ENCODE data around the gene ADGRG1. TPM values are rescaled to one million over a fixed set of nuclear protein-coding genes. Genes with fewer than 3 reads are reported as not detected.

Gene ADGRG1
- total RNA-seq, 1 experiment from 2014 or later, result 2.0 TPM

- Mint-ChIP-seq H3K9me3 (no peaks in the 10 kb centered on the region), H3K27me3 (ENCODE audit: low read depth) (no peaks in the 10 kb centered on the region), H3K4me1 (peaks cover 14% of the 10 kb centered on the region), H3K4me3 (no peak overlapping the region; the same call in 1 of the 2 replicates), H3K36me3 (no peaks in the 10 kb centered on the region), H3K27ac (no peak overlapping the region)
- no peak for TF ChIP-seq NR1H2 (CRISPR knock-in tag; IDR thresholded peaks at IDR 0.05)
- TF ChIP-seq IRF2 (CRISPR knock-in tag; IDR thresholded peaks at IDR 0.05; ENCODE audit: borderline replicate concordance, low read depth), result no peak
- no peak for TF ChIP-seq E2F4 (CRISPR knock-in tag; IDR thresholded peaks at IDR 0.05; ENCODE audit: borderline replicate concordance, low read depth)
- TF ChIP-seq ESRRA (CRISPR knock-in tag; IDR thresholded peaks at IDR 0.05; ENCODE audit: borderline replicate concordance), result no peak
- TF ChIP-seq TCF7 (CRISPR knock-in tag; IDR thresholded peaks at IDR 0.05; ENCODE audit: low read depth), result no peak
- TF ChIP-seq, protein P1, sequence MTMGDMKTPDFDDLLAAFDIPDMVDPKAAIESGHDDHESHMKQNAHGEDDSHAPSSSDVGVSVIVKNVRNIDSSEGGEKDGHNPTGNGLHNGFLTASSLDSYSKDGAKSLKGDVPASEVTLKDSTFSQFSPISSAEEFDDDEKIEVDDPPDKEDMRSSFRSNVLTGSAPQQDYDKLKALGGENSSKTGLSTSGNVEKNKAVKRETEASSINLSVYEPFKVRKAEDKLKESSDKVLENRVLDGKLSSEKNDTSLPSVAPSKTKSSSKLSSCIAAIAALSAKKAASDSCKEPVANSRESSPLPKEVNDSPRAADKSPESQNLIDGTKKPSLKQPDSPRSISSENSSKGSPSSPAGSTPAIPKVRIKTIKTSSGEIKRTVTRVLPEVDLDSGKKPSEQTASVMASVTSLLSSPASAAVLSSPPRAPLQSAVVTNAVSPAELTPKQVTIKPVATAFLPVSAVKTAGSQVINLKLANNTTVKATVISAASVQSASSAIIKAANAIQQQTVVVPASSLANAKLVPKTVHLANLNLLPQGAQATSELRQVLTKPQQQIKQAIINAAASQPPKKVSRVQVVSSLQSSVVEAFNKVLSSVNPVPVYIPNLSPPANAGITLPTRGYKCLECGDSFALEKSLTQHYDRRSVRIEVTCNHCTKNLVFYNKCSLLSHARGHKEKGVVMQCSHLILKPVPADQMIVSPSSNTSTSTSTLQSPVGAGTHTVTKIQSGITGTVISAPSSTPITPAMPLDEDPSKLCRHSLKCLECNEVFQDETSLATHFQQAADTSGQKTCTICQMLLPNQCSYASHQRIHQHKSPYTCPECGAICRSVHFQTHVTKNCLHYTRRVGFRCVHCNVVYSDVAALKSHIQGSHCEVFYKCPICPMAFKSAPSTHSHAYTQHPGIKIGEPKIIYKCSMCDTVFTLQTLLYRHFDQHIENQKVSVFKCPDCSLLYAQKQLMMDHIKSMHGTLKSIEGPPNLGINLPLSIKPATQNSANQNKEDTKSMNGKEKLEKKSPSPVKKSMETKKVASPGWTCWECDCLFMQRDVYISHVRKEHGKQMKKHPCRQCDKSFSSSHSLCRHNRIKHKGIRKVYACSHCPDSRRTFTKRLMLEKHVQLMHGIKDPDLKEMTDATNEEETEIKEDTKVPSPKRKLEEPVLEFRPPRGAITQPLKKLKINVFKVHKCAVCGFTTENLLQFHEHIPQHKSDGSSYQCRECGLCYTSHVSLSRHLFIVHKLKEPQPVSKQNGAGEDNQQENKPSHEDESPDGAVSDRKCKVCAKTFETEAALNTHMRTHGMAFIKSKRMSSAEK (CRISPR knock-in tag; IDR thresholded peaks at IDR 0.05; ENCODE audit: borderline replicate concordance), result no peak
- TF ChIP-seq ZNF232 (CRISPR knock-in tag; IDR thresholded peaks at IDR 0.05), result no peak
- no peak for TF ChIP-seq RELA (CRISPR knock-in tag; IDR thresholded peaks at IDR 0.05; ENCODE audit: borderline replicate concordance)
- no peak for TF ChIP-seq SMAD3 (CRISPR knock-in tag; IDR thresholded peaks at IDR 0.05; ENCODE audit: borderline replicate concordance)
- no peak for TF ChIP-seq GTF2I (CRISPR knock-in tag; conservative IDR thresholded peaks at IDR 0.05)
- no peak for TF ChIP-seq FOXP4 (CRISPR knock-in tag; IDR thresholded peaks at IDR 0.05)
- no peak for TF ChIP-seq CDX4 (CRISPR knock-in tag; IDR thresholded peaks at IDR 0.05; ENCODE audit: borderline replicate concordance)
- TF ChIP-seq NFYB (CRISPR knock-in tag; conservative IDR thresholded peaks at IDR 0.05; ENCODE audit: low read depth), result no peak
- TF ChIP-seq, protein P2, sequence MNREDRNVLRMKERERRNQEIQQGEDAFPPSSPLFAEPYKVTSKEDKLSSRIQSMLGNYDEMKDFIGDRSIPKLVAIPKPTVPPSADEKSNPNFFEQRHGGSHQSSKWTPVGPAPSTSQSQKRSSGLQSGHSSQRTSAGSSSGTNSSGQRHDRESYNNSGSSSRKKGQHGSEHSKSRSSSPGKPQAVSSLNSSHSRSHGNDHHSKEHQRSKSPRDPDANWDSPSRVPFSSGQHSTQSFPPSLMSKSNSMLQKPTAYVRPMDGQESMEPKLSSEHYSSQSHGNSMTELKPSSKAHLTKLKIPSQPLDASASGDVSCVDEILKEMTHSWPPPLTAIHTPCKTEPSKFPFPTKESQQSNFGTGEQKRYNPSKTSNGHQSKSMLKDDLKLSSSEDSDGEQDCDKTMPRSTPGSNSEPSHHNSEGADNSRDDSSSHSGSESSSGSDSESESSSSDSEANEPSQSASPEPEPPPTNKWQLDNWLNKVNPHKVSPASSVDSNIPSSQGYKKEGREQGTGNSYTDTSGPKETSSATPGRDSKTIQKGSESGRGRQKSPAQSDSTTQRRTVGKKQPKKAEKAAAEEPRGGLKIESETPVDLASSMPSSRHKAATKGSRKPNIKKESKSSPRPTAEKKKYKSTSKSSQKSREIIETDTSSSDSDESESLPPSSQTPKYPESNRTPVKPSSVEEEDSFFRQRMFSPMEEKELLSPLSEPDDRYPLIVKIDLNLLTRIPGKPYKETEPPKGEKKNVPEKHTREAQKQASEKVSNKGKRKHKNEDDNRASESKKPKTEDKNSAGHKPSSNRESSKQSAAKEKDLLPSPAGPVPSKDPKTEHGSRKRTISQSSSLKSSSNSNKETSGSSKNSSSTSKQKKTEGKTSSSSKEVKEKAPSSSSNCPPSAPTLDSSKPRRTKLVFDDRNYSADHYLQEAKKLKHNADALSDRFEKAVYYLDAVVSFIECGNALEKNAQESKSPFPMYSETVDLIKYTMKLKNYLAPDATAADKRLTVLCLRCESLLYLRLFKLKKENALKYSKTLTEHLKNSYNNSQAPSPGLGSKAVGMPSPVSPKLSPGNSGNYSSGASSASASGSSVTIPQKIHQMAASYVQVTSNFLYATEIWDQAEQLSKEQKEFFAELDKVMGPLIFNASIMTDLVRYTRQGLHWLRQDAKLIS (CRISPR knock-in tag; IDR thresholded peaks at IDR 0.05; ENCODE audit: borderline replicate concordance), result no peak
- TF ChIP-seq ZNF219 (CRISPR knock-in tag; IDR thresholded peaks at IDR 0.05; ENCODE audit: borderline replicate concordance), result no peak
- TF ChIP-seq, protein P3, sequence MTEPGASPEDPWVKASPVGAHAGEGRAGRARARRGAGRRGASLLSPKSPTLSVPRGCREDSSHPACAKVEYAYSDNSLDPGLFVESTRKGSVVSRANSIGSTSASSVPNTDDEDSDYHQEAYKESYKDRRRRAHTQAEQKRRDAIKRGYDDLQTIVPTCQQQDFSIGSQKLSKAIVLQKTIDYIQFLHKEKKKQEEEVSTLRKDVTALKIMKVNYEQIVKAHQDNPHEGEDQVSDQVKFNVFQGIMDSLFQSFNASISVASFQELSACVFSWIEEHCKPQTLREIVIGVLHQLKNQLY (CRISPR knock-in tag; IDR thresholded peaks at IDR 0.05), result no peak
- TF ChIP-seq ZBTB21 (CRISPR knock-in tag; IDR thresholded peaks at IDR 0.05; ENCODE audit: borderline replicate concordance), result no peak
- no peak for TF ChIP-seq ZNF512 (CRISPR knock-in tag; IDR thresholded peaks at IDR 0.05; ENCODE audit: borderline replicate concordance)
- TF ChIP-seq FOXK1 (CRISPR knock-in tag; IDR thresholded peaks at IDR 0.05), result no peak
- TF ChIP-seq, protein P4, sequence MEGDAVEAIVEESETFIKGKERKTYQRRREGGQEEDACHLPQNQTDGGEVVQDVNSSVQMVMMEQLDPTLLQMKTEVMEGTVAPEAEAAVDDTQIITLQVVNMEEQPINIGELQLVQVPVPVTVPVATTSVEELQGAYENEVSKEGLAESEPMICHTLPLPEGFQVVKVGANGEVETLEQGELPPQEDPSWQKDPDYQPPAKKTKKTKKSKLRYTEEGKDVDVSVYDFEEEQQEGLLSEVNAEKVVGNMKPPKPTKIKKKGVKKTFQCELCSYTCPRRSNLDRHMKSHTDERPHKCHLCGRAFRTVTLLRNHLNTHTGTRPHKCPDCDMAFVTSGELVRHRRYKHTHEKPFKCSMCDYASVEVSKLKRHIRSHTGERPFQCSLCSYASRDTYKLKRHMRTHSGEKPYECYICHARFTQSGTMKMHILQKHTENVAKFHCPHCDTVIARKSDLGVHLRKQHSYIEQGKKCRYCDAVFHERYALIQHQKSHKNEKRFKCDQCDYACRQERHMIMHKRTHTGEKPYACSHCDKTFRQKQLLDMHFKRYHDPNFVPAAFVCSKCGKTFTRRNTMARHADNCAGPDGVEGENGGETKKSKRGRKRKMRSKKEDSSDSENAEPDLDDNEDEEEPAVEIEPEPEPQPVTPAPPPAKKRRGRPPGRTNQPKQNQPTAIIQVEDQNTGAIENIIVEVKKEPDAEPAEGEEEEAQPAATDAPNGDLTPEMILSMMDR (IDR thresholded peaks at IDR 0.05), result no peak
- CTCF ChIA-PET, result interaction anchor here (0.6 to 2.3 kb wide), 2 partner anchors 25 to 27 kb away, joined by 3 to 7 read pairs; no protein-coding TSS in a partner anchor
- DNase-seq (ENCODE audit: low spot score), result no peak
- POLR2A ChIA-PET, result interaction anchor here (0.7 kb wide), 1 partner anchor 191 kb away, joined by 4 read pairs; no protein-coding TSS in a partner anchor
- no peak for ATAC-seq
Observed at GRCh38 chr16:57694231-57694724, 65.8 kb downstream of the ADGRG1 start.
